Measurements from ENCODE around the gene ITGAD.
"Not testable (repeated sequence)": the region's sequence is repeated elsewhere in the genome, so short reads cannot be mapped to it uniquely, and the experiment has no call there.

ITGAD gene

GRCh38 chr16:31404353-31405064 is 11.4 kb downstream of the ITGAD start:
- DNase-seq, result no peak

GRCh38 chr16:31407406-31407805 is 14.3 kb downstream of the ITGAD start:
- no peak for DNase-seq

DNA sequence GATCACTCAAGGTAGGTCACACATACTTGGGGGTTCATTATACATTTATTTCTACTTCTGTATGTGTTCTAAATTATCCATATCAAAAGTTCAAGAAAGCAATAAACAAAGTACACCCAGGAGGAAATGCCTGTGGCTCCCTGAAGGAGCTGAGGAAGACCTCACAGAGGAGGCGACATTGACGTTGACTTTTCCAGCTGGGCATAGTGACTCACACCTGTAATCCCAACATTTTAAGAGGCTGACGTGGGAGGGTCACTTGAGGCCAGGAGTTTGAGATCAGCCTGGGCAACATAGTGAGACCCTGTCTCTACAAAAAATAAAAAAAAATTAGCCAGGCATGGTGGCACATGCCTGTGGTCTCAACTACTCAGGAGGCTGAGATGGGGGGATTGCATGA is 16.3 kb downstream of the ITGAD start:
- no peak for DNase-seq

DNA sequence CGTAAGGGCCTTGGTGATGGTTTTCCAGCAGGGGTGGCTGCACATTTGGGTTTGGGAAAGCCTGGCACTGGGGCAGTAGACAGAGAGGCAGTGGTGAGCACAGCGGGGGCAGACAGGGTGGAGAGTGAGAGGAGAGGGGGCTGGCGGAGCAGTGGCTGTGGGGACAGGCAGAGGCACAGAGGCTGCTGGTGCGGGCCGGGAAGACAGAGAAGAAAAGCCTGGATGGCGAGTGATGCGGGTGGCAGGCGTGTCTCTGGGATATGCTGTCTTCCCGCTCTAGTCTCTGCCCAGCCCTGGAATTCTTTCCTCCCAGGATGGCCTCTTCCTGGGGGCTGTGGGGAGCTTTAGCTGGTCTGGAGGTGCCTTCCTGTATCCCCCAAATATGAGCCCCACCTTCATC is 16.9 kb downstream of the ITGAD start:
- no peak for DNase-seq

- DNase-seq, result no peak
Observed at GRCh38 chr16:31411024-31411844, 18.1 kb downstream of the ITGAD start.

- DNase-seq, result no peak
Observed at GRCh38 chr16:31412750-31413149, 19.6 kb downstream of the ITGAD start.

DNA sequence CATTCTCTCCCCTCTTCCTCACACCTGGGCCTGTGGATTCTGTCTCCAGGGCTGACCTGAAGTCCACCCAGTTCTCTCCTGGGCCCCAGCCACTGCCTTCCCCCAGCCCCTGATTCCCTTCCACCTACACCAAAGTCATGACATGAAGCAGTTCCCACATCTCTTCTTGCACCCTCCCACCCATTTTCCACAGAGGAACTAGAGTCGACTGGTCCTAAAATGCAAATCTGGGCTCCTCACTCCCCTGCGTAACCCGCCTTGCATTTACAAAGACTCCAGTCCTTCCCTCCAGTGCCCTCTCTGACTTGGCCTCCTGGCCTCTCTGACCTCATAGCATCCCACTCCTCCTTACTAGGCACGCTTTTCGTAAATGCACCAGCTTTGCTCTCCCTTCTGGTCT is 20.2 kb downstream of the ITGAD start:
- no peak for DNase-seq

DNA sequence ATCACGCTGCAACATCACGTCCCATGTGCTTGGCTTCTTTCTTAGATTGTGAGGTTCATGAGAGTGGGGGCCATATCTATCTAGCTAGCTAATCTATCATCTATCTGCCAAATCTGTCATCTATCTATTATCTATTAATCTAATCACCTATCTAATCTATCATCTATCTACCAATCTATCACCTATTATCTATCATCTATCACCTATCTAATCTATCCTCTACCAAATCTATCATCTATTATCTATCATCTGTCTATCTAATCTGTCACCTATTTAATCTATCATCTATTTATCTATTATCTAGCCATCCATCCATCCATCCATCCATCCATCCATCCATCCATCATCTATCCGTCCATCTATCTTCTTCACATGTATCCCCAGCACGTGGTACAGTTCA is 20.8 kb downstream of the ITGAD start:
- no peak for DNase-seq

GRCh38 chr16:31414706-31415105 is 21.6 kb downstream of the ITGAD start:
- no peak for DNase-seq

DNA sequence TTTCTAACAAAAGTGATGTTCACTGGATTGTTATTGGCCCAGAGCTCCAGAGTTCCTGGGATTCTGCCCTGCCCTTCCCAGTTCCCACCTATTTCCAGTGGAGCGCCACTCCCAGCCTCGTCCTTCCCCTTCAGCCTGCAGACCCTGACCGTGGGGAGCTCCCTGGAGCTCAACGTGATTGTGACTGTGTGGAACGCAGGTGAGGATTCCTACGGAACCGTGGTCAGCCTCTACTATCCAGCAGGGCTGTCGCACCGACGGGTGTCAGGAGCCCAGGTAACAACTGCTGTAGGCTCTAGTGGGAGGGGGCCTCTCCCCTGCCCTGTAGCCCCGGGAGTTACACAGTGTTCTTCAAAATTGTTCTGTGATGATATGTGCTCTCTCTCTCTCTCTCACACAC is 23.2 kb downstream of the ITGAD start:
- no peak for DNase-seq

DNA sequence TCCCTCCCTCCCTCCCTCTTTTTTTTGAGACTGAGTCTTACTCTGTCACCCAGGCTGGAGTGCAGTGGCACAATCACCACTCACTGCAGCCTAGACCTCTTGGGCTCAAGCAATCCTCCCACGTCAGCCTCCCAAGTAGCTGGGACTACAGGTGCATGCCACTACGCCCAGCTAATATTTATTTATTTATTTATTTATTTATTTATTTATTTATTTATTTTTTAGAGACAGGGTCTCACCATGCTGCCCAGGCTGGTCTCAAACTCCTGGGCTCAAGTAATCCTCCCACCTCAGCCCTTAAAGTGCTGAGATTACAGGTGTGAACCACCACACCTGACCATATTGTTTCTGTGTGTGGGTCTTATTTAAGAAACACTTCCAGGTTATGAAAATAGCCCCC is 23.9 kb downstream of the ITGAD start:
- DNase-seq, result not testable (repeated sequence)

- DNase-seq, result no peak
Observed at GRCh38 chr16:31417916-31418315, 24.8 kb downstream of the ITGAD start.

- DNase-seq, result peak; percentile 46
Observed at GRCh38 chr16:31420037-31420436, 26.9 kb downstream of the ITGAD start.

DNA sequence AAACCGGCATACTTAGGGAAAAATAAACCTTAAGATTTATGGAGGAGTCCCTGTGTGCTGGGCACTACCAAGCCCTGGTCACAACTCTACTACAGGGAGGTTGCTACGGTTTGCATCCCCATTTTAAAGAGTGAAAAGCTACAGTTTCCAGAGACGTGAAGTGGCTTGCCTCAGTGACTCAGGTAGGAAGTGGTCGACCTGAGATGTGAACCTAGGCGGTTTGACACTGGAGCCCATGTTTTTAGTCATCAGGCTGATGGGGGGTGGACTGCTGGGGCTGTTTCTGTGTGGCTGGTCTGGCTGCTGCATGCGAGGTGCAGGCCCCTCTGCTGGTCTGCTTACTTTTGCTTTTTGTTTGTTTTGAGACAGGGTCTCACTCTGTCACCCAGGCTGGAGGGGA is 28.5 kb downstream of the ITGAD start:
- DNase-seq, result peak; percentile 87

DNA sequence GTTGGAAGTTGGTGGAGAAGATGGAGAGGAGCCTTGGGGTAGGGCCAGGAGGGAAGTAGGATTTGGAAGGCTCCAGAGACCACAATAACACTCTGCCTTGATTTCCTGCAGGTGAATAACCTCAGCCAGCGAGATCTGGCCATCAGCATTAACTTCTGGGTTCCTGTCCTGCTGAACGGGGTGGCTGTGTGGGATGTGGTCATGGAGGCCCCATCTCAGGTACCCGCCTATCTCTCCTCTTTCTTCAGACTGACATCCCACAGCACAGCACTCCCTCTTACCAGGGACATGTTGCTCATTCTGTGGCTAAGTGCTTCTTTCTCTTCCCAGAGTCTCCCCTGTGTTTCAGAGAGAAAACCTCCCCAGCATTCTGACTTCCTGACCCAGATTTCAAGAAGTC is 30.1 kb downstream of the ITGAD start:
- DNase-seq, result no peak

- DNase-seq, result no peak
Observed at GRCh38 chr16:31423801-31424200, 30.7 kb downstream of the ITGAD start.

DNA sequence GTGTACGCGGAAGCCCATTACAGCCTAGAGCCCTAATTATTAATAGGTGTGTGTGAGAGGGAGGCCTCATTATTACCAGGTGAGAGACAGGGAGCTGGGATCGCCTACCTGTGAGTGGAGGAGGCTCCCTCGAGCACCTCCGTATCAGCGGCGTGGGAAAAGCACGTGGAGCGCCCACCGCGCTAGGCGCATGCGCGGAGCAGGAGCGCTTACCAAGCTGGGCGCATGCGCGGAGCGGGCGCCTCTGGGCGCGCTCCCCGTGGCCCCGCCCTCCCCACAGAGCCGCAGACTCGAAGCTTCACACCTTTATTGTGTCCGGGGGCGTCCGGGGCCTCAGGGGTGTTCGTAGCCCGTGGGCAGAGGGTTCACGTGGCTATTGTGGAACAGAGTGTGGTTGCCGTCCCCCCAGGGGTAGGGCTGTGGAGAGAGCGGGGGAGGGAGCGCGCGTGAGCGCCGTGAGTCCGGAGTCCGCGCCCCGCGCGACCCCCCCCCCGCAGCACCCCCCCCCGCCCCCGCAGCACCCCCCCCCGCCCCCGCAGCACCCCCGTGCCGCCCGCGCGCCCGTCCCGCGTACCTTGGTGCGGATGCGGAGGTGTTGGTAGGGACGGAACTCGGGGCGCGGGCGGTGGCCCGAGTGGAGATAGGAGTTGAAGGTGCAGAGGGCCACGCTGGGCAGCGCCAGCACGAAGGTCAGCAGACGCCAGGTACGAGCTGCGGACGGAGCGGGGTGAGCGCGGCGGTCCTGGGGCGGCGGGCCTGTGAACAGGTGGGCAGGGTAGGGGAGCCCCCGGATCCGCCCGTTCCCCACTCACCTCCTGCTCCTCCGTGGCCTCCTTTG is 34.5 kb downstream of the ITGAD start:
- DNase-seq, result peak; percentile 42

DNA sequence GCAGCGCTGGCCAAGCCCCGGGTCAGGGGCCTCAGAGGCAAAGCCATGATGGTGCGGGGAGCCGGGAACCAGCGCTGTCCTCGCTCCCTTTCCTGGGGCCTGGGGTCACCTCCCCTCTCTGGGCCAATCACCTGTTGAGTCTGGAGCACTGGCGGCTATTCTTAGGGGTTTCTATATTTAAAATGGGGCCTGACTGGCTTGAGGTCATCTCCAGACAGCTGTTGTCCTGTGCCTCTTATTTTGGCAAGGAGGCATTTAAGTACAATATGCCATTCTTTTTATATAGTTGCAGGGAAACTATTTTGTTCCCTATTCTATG is 35.1 kb downstream of the ITGAD start, which contains the start of gene COX6A2:
COX6A2 (minus strand) TSS at position 82 of the 319 bp plus-strand sequence; CDS start at position 47, 35 bp downstream.
- no peak for DNase-seq

DNA sequence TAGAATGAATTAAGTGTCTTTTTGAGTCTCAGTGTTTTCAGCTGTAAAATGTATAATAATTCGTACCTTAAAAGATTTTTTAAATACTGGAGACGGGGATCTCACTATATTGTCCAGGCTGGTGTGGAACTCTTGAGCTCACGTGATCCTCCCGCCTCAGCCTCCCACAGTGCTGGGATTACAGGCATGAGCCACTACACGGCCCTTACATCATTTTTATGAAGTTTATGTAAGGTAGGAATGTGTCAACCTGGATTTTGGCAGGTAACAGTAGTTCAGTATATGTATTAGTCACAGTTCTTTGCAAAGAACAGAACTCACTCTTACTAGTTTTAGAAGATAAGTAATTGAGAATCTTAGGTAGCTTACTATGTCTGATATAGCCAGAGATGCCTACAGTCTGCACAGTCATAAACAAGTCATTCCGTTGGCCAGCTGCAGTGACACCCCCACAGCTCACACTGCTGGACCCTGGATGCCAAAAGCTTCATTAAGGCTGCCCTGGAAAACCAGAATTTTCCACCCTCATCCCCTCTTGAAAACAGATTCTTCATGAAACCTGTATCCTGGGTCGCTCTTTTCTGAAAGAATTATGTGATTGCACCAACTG is 35.6 kb downstream of the ITGAD start:
- no peak for DNase-seq

DNA sequence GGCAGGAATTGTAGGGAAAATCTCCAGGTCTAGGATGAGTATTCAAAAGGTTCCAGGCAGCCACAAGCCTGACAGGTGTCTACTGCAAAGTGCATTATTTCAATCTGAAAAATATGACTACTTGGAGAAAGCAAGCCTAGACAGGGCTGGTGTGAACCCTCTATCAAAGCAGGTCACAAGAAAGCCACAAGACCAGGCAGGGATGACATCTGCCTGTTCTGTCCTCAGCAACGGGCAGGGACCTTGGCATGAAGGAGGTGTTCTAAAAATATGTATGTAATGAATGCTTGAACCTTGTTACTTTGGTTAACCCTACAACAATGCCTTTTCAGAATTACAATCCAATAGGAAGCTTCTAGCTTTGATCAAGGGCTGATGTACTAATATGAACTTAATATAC is 36.2 kb downstream of the ITGAD start:
- no peak for DNase-seq

GRCh38 chr16:31429796-31430195 is 36.7 kb downstream of the ITGAD start:
- DNase-seq, result no peak

- DNase-seq, result no peak
Observed at GRCh38 chr16:31430380-31431052, 37.4 kb downstream of the ITGAD start.

Data from activated CD4-positive, alpha-beta T cell treated with anti-CD3 and anti-CD28 coated beads, Interleukin-2, Interleukin-6, amounts not matched to agents 100 ng/mL and 50 ng/mL, durations not matched to agents 16 hours and 8 hours (primary cell).